RWPE2 (cell line): ENCODE results near the gene MFSD11.

ENCODE experiments used
- ATAC-seq: fragments of 200-7000 bp; cut with Tn5 transposase; 3 replicates; pipeline ENCODE4 v1.9.1; 2021; ENCODE audit warnings: low read depth
- DNase-seq: peaks from one replicate; pipeline ENCODE4 v3.0.0-alpha.2; 2020; ENCODE audit warnings: low spot score
- H3K27ac ChIP-seq: fragments of 450-650 bp; 2 replicates; pipeline ENCODE4 v1.5.1; 2017; ENCODE audit warnings: mild to moderate bottlenecking; ENCODE audit not compliant: poor library complexity, severe bottlenecking
- H3K27me3 ChIP-seq: fragments of 250-450 bp; sonication (Bioruptor Pico); 2 replicates; pipeline ENCODE4 v1.5.1; 2021; ENCODE audit warnings: mild to moderate bottlenecking, moderate library complexity; ENCODE audit not compliant: insufficient read depth, poor library complexity, severe bottlenecking
- H3K36me3 ChIP-seq: fragments of 250-450 bp; sonication (Bioruptor Pico); 2 replicates; pipeline ENCODE4 v1.5.1; 2020; ENCODE audit warnings: low read depth, mild to moderate bottlenecking, moderate library complexity
- H3K4me1 ChIP-seq: fragments of 250-450 bp; sonication (Bioruptor Pico); 2 replicates; pipeline ENCODE4 v1.5.1; 2021; ENCODE audit warnings: mild to moderate bottlenecking, moderate library complexity; ENCODE audit not compliant: insufficient read depth, poor library complexity, severe bottlenecking
- H3K4me3 ChIP-seq: fragments of 250-450 bp; sonication (Bioruptor Pico); 2 replicates; pipeline ENCODE4 v1.5.1; 2021; ENCODE audit warnings: mild to moderate bottlenecking, moderate library complexity; ENCODE audit not compliant: severe bottlenecking
- H3K9me3 ChIP-seq: fragments of 250-450 bp; sonication (Bioruptor Pico); 2 replicates; pipeline ENCODE4 v1.5.1; 2021; ENCODE audit warnings: mild to moderate bottlenecking, moderate library complexity; ENCODE audit not compliant: severe bottlenecking
- CTCF ChIP-seq: fragments of 450-650 bp; IDR thresholded peaks from one replicate; pipeline ENCODE4 v1.5.1; 2017; ENCODE audit warnings: mild to moderate bottlenecking, moderate library complexity; ENCODE audit not compliant: poor library complexity, severe bottlenecking

The MFSD11 gene

GRCh38 chr17:76714336-76714735 lies 23.6 kb upstream of the MFSD11 start:
- no peak for TF ChIP-seq CTCF
- no peak for DNase-seq
- Histone ChIP-seq H3K4me1 (peaks cover 12% of the 10 kb centered on the region), H3K4me3 (no peak overlapping the region), H3K36me3 (peaks cover 64% of the 10 kb centered on the region), H3K27ac (no peak overlapping the region), H3K9me3 (no peaks in the 10 kb centered on the region), H3K27me3 (no peaks in the 10 kb centered on the region)
- ATAC-seq, result no peak

- peak overlapping the region; percentile 80 for H3K27ac ChIP-seq
- TF ChIP-seq CTCF, result peak; percentile 95
- peaks cover 70% of the 10 kb centered on the region for H3K36me3 ChIP-seq
Observed at GRCh38 chr17:76714822-76715495, 23.0 kb upstream of the MFSD11 start.

GRCh38 chr17:76715496-76715830 lies 22.5 kb upstream of the MFSD11 start:
- Histone ChIP-seq H3K9me3 (no peaks in the 10 kb centered on the region), H3K4me3 (no peak overlapping the region), H3K36me3 (peaks cover 75% of the 10 kb centered on the region), H3K27ac (peak overlapping the region; percentile 80), H3K4me1 (peaks cover 12% of the 10 kb centered on the region), H3K27me3 (no peaks in the 10 kb centered on the region)
- no peak for ATAC-seq
- TF ChIP-seq CTCF, result no peak
- DNase-seq, result no peak

More at GRCh38 chr17:76714822-76715495, 23.0 kb upstream of the MFSD11 start:
- ATAC-seq (no peak), DNase-seq (no peak)
- Histone ChIP-seq H3K27me3 (no peaks in the 10 kb centered on the region), H3K4me1 (peaks cover 12% of the 10 kb centered on the region), H3K4me3 (no peak overlapping the region), H3K9me3 (no peaks in the 10 kb centered on the region)

GRCh38 chr17:76716146-76716838 lies 21.6 kb upstream of the MFSD11 start:
- peaks cover 83% of the 10 kb centered on the region for H3K36me3 ChIP-seq
- TF ChIP-seq CTCF, result no peak
- H3K4me1 ChIP-seq, result peaks cover 12% of the 10 kb centered on the region
- H3K4me3 ChIP-seq, result no peak overlapping the region
- H3K27me3 ChIP-seq, result no peaks in the 10 kb centered on the region
- H3K9me3 ChIP-seq, result no peaks in the 10 kb centered on the region
- peak; percentile 78 for ATAC-seq
- no peak for DNase-seq
- H3K27ac ChIP-seq, result peak overlapping the region; percentile 80

- TF ChIP-seq CTCF, result no peak
- peaks cover 89% of the 10 kb centered on the region for H3K36me3 ChIP-seq
- no peak; the same call in 2 of the 3 replicates for ATAC-seq
Observed at GRCh38 chr17:76716839-76717215, 21.1 kb upstream of the MFSD11 start.

More at GRCh38 chr17:76716839-76717215, 21.1 kb upstream of the MFSD11 start:
- H3K4me1 ChIP-seq, result peaks cover 12% of the 10 kb centered on the region
- no peaks in the 10 kb centered on the region for H3K27me3 ChIP-seq
- DNase-seq, result no peak
- H3K9me3 ChIP-seq, result no peaks in the 10 kb centered on the region
- H3K27ac ChIP-seq, result peak overlapping the region; percentile 80
- no peak overlapping the region for H3K4me3 ChIP-seq
